ENCODE results near the gene ZNF318. TPM values are rescaled to one million over a fixed set of nuclear protein-coding genes. Genes with fewer than 3 reads are reported as not detected.
"Not testable (repeated sequence)": the region's sequence is repeated elsewhere in the genome, so short reads cannot be mapped to it uniquely, and the experiment has no call there.

Gene ZNF318
- total RNA-seq, 1 experiment from 2014 or later = 15.8 TPM

- Mint-ChIP-seq H3K27ac (ENCODE audit: unreplicated experiment) (no peak overlapping the region), H3K9me3 (ENCODE audit: low read depth, unreplicated experiment) (no peaks in the 10 kb centered on the region), H3K4me3 (ENCODE audit: low read depth, unreplicated experiment) (no peak overlapping the region), H3K36me3 (ENCODE audit: insufficient read depth, unreplicated experiment) (peaks cover 9% of the 10 kb centered on the region), H3K27me3 (ENCODE audit: unreplicated experiment) (peaks cover 27% of the 10 kb centered on the region), H3K4me1 (ENCODE audit: low read depth, unreplicated experiment) (no peaks in the 10 kb centered on the region)
- no peak for TF ChIP-seq CTCF (IDR thresholded peaks at IDR 0.05; ENCODE audit: unreplicated experiment)
- DNase-seq = no peak
- CTCF ChIA-PET = no interaction called here
- no TSS peak for BruUV-seq (replicated peaks)
- intact Hi-C loops (cut with micrococcal nuclease; ENCODE audit: unreplicated experiment) = no loop called here
These were observed 64.6 kb downstream of the ZNF318 start for GRCh38 chr6:43304882-43305281.

DNA sequence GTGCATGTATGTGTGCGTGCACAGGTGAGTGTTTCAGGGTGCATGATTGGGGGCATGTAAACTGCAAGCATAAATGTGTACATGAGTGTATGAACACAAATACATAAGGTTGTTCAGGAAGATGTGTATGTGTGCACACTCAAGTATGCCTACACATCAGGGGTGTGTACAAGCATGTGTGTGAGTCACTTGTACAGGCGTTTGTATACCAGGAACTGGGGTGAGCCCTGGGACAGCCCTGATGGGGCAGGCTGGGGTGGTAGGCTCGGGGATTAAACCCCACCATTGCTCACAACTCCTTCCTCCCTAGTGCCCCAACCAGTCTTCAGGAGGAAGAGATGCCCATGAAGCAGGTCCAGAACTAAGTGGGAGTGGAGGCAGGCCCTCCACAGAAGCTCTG lies 65.1 kb downstream of the ZNF318 start:
- Mint-ChIP-seq H3K27ac (ENCODE audit: unreplicated experiment) (no peak overlapping the region), H3K9me3 (ENCODE audit: low read depth, unreplicated experiment) (no peaks in the 10 kb centered on the region), H3K4me3 (ENCODE audit: low read depth, unreplicated experiment) (no peak overlapping the region), H3K4me1 (ENCODE audit: low read depth, unreplicated experiment) (no peaks in the 10 kb centered on the region), H3K36me3 (ENCODE audit: insufficient read depth, unreplicated experiment) (peaks cover 9% of the 10 kb centered on the region), H3K27me3 (ENCODE audit: unreplicated experiment) (peaks cover 32% of the 10 kb centered on the region)
- CTCF ChIA-PET = no interaction called here
- no TSS peak for BruUV-seq (replicated peaks)
- intact Hi-C loops (cut with micrococcal nuclease; ENCODE audit: unreplicated experiment) = no loop called here
- DNase-seq = no peak
- TF ChIP-seq CTCF (IDR thresholded peaks at IDR 0.05; ENCODE audit: unreplicated experiment) = no peak

DNA sequence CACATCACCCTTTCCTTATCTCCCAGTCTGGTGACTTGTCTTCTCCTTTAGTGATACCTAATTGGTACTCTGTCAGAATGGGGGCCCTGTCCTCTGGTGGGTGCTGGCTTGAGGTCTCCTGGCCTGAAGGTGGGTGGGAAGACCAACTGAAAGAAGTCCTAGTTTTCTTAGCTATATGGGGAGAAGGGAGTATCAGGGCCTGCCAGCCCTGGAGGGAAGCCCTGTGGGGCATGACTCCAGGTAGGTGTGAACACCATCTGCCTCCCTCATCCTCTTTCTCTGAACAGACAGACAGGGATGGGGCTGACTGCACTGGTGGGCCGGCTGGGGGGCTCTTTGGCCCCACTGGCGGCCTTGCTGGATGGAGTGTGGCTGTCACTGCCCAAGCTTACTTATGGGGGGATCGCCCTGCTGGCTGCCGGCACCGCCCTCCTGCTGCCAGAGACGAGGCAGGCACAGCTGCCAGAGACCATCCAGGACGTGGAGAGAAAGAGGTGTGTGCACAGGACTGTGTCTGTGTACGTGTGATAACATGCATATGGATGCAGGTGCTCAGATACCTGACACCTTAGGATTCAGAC lies 65.6 kb downstream of the ZNF318 start:
- no TSS peak for BruUV-seq (replicated peaks)
- intact Hi-C loops (cut with micrococcal nuclease; ENCODE audit: unreplicated experiment) = no loop called here
- Mint-ChIP-seq H3K36me3 (ENCODE audit: insufficient read depth, unreplicated experiment) (peaks cover 8% of the 10 kb centered on the region), H3K4me1 (ENCODE audit: low read depth, unreplicated experiment) (no peaks in the 10 kb centered on the region), H3K4me3 (ENCODE audit: low read depth, unreplicated experiment) (no peak overlapping the region), H3K27me3 (ENCODE audit: unreplicated experiment) (peaks cover 37% of the 10 kb centered on the region), H3K9me3 (ENCODE audit: low read depth, unreplicated experiment) (no peaks in the 10 kb centered on the region), H3K27ac (ENCODE audit: unreplicated experiment) (no peak overlapping the region)
- CTCF ChIA-PET = no interaction called here
- DNase-seq = no peak
- no peak for TF ChIP-seq CTCF (IDR thresholded peaks at IDR 0.05; ENCODE audit: unreplicated experiment)

DNA sequence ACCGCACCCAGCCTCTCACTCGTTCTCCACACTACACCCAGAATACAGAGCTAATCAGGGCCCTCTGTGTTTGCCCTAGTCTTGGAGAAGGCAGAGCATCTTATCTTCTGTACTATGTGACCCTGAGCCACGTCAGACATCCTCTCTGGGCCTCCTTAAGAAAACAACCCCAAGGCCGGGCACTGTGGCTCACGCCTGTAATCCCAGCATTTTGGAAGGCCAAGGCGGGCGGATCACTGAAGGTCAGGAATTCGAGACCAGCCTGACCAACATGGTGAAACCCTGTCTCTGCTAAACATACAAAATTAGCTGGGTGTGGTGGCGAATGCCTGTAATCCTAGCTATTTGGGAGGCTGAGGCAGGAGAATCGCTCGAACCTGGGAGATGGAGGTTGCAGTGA lies 66.4 kb downstream of the ZNF318 start:
- CTCF ChIA-PET = interaction anchor here (0.6 kb wide), 1 partner anchor 20 kb away, joined by 3 read pairs; no protein-coding TSS in a partner anchor
- H3K27ac Mint-ChIP-seq (ENCODE audit: unreplicated experiment); H3K36me3 Mint-ChIP-seq (ENCODE audit: insufficient read depth, unreplicated experiment); intact Hi-C loops (cut with micrococcal nuclease; ENCODE audit: unreplicated experiment); BruUV-seq (replicated peaks); H3K4me1 Mint-ChIP-seq (ENCODE audit: low read depth, unreplicated experiment); H3K4me3 Mint-ChIP-seq (ENCODE audit: low read depth, unreplicated experiment); DNase-seq; H3K9me3 Mint-ChIP-seq (ENCODE audit: low read depth, unreplicated experiment): not testable (repeated sequence)
- peaks cover 40% of the 10 kb centered on the region for H3K27me3 Mint-ChIP-seq (ENCODE audit: unreplicated experiment)

- Mint-ChIP-seq H3K27ac (ENCODE audit: unreplicated experiment) (no peak overlapping the region), H3K9me3 (ENCODE audit: low read depth, unreplicated experiment) (no peaks in the 10 kb centered on the region), H3K36me3 (ENCODE audit: insufficient read depth, unreplicated experiment) (no peaks in the 10 kb centered on the region), H3K4me1 (ENCODE audit: low read depth, unreplicated experiment) (no peaks in the 10 kb centered on the region), H3K27me3 (ENCODE audit: unreplicated experiment) (peaks cover 40% of the 10 kb centered on the region), H3K4me3 (ENCODE audit: low read depth, unreplicated experiment) (no peak overlapping the region)
- no peak for TF ChIP-seq CTCF (IDR thresholded peaks at IDR 0.05; ENCODE audit: unreplicated experiment)
- DNase-seq = no peak
- CTCF ChIA-PET = no interaction called here
- intact Hi-C loops (cut with micrococcal nuclease; ENCODE audit: unreplicated experiment) = no loop called here
- BruUV-seq (replicated peaks) = no TSS peak
These were observed 67.3 kb downstream of the ZNF318 start for GRCh38 chr6:43302126-43302525.
